H9 (cell line): ENCODE data around the gene ZNF236. TPM values are rescaled to one million over a fixed set of nuclear protein-coding genes. Genes with fewer than 3 reads are reported as not detected.

Experiments
- DNase-seq: peaks from one replicate; pipeline ENCODE4 v3.0.0-alpha.2; 2017
- H2AFZ ChIP-seq: one replicate; pipeline ENCODE4 v1.6.1; 2013; ENCODE audit warnings: mild to moderate bottlenecking, low read length, control low read depth, moderate library complexity
- H2AK5ac ChIP-seq: 2 replicates; pipeline ENCODE4 v1.6.1; 2013; ENCODE audit warnings: low read length, control low read depth, mixed read lengths; ENCODE audit not compliant: insufficient read length
- H2BK120ac ChIP-seq: one replicate; pipeline ENCODE4 v1.6.1; 2013; ENCODE audit warnings: low read depth, mild to moderate bottlenecking, low read length, control low read depth, inconsistent platforms; ENCODE audit not compliant: poor library complexity, severe bottlenecking
- H2BK12ac ChIP-seq: 2 replicates; pipeline ENCODE4 v1.6.1; 2013; ENCODE audit warnings: low read length, control low read depth, mixed read lengths, low read depth; ENCODE audit not compliant: insufficient read length
- H2BK15ac ChIP-seq: 2 replicates; pipeline ENCODE4 v1.6.1; 2013; ENCODE audit warnings: low read depth, low read length, control low read depth
- H2BK20ac ChIP-seq: one replicate; pipeline ENCODE4 v1.6.1; 2013; ENCODE audit warnings: low read depth, mild to moderate bottlenecking, low read length, control low read depth, inconsistent platforms; ENCODE audit not compliant: poor library complexity, severe bottlenecking
- H2BK5ac ChIP-seq: 2 replicates; pipeline ENCODE4 v1.6.1; 2013; ENCODE audit warnings: low read length, control low read depth, mixed read lengths; ENCODE audit not compliant: insufficient read length
- H3K14ac ChIP-seq: 2 replicates; pipeline ENCODE4 v1.6.1; 2013; ENCODE audit warnings: low read length, control low read depth; ENCODE audit not compliant: insufficient read depth
- H3K18ac ChIP-seq: 2 replicates; pipeline ENCODE4 v1.6.1; 2013; ENCODE audit warnings: low read depth, mild to moderate bottlenecking, mixed read lengths, low read length, control low read depth; ENCODE audit not compliant: insufficient read length
- H3K23ac ChIP-seq: 2 replicates; pipeline ENCODE4 v1.6.1; 2013; ENCODE audit warnings: low read length, control low read depth, mixed read lengths, low read depth; ENCODE audit not compliant: insufficient read length
- H3K23me2 ChIP-seq: 2 replicates; pipeline ENCODE4 v1.6.1; 2013; ENCODE audit warnings: low read depth, mild to moderate bottlenecking, mixed read lengths, low read length, control low read depth; ENCODE audit not compliant: insufficient read length, poor library complexity, severe bottlenecking
- H3K27ac ChIP-seq: 2 replicates; pipeline ENCODE4 v1.5.1; 2013; ENCODE audit warnings: low read length, control low read depth, mixed read lengths, low read depth; ENCODE audit not compliant: insufficient read length
- H3K27me3 ChIP-seq: 2 replicates; pipeline ENCODE4 v1.6.1; 2013; ENCODE audit warnings: low read length, control low read depth, inconsistent platforms; ENCODE audit not compliant: insufficient read depth
- H3K4ac ChIP-seq: 2 replicates; pipeline ENCODE4 v1.6.1; 2013; ENCODE audit warnings: low read depth, mild to moderate bottlenecking, control low read depth, inconsistent platforms, low read length, moderate library complexity
- H3K4me1 ChIP-seq: 2 replicates; pipeline ENCODE4 v1.6.1; 2013; ENCODE audit warnings: low read length, control low read depth, inconsistent platforms; ENCODE audit not compliant: insufficient read depth
- H3K4me2 ChIP-seq: 2 replicates; pipeline ENCODE4 v1.6.1; 2013; ENCODE audit warnings: low read length, control low read depth, mixed read lengths; ENCODE audit not compliant: insufficient read length, insufficient read depth
- H3K56ac ChIP-seq: 2 replicates; pipeline ENCODE4 v1.6.1; 2013; ENCODE audit warnings: low read depth, mild to moderate bottlenecking, mixed read lengths, low read length, control low read depth; ENCODE audit not compliant: insufficient read length
- H3K79me1 ChIP-seq: 2 replicates; pipeline ENCODE4 v1.6.1; 2013; ENCODE audit warnings: low read depth, mild to moderate bottlenecking, moderate library complexity, low read length, control low read depth, inconsistent platforms; ENCODE audit not compliant: insufficient read depth, poor library complexity, severe bottlenecking
- H3K79me2 ChIP-seq: 2 replicates; pipeline ENCODE4 v1.6.1; 2013; ENCODE audit warnings: low read length, control low read depth, inconsistent platforms; ENCODE audit not compliant: insufficient read depth
- H3K9ac ChIP-seq: 2 replicates; pipeline ENCODE4 v1.6.1; 2013; ENCODE audit warnings: low read length, control low read depth, mixed read lengths; ENCODE audit not compliant: insufficient read length; ENCODE audit errors: extremely low read depth
- H3K9me3 ChIP-seq: one replicate; pipeline ENCODE4 v1.6.1; 2013; ENCODE audit warnings: low read depth, low read length, inconsistent platforms; ENCODE audit not compliant: control insufficient read depth
- H3T11ph ChIP-seq: one replicate; pipeline ENCODE4 v1.6.1; 2013; ENCODE audit warnings: mild to moderate bottlenecking, low read length, control low read depth, inconsistent platforms
- H4K20me1 ChIP-seq: one replicate; pipeline ENCODE4 v1.6.1; 2013; ENCODE audit not compliant: control insufficient read depth, insufficient read length, insufficient read depth
- H4K5ac ChIP-seq: 2 replicates; pipeline ENCODE4 v1.6.1; 2013; ENCODE audit warnings: low read depth, mild to moderate bottlenecking, mixed read lengths, low read length, control low read depth; ENCODE audit not compliant: insufficient read length
- H4K8ac ChIP-seq: replicated peaks from 2 replicates; pipeline ENCODE4 v1.6.1; 2013; ENCODE audit warnings: low read length, control low read depth, mixed read lengths, low read depth; ENCODE audit not compliant: insufficient read length
- H4K91ac ChIP-seq: 2 replicates; pipeline ENCODE4 v1.6.1; 2013; ENCODE audit warnings: low read depth, mild to moderate bottlenecking, moderate library complexity, mixed read lengths, low read length, control low read depth; ENCODE audit not compliant: insufficient read length
- H3K27ac Mint-ChIP-seq, 3 experiments: 2 replicates in 2 of 3; 3 replicates in 1 of 3; pipeline ENCODE4 v1.8.0; 2020 to 2021; ENCODE audit warnings: mixed read lengths in 3 of 3, mild to moderate bottlenecking in 1 of 3, moderate library complexity in 1 of 3
- H3K27me3 Mint-ChIP-seq: 2 replicates; pipeline ENCODE4 v1.8.0; 2021; ENCODE audit warnings: low read depth, mild to moderate bottlenecking, moderate library complexity, mixed read lengths
- H3K36me3 Mint-ChIP-seq, 3 experiments: 2 replicates in 2 of 3; 3 replicates in 1 of 3; pipeline ENCODE4 v1.8.0; 2020 to 2021; ENCODE audit warnings: low read depth in 3 of 3, mixed read lengths in 3 of 3; ENCODE audit not compliant: insufficient read depth in 1 of 3
- H3K4me1 Mint-ChIP-seq, 2 experiments: 2 replicates each; pipeline ENCODE4 v1.8.0; 2020; ENCODE audit warnings: mixed read lengths in 2 of 2
- H3K4me3 Mint-ChIP-seq, 2 experiments: 2 replicates in 1 of 2; 3 replicates in 1 of 2; pipeline ENCODE4 v1.8.0; 2020 to 2021; ENCODE audit warnings: mild to moderate bottlenecking in 2 of 2, mixed read lengths in 2 of 2, moderate library complexity in 1 of 2
- H3K9me3 Mint-ChIP-seq, 2 experiments: 2 replicates in 1 of 2; 3 replicates in 1 of 2; pipeline ENCODE4 v1.8.0; 2020; ENCODE audit warnings: mild to moderate bottlenecking in 2 of 2, mixed read lengths in 2 of 2, moderate library complexity in 1 of 2
- CTCF ChIP-seq: fragments of 200-600 bp; sonication (generic); conservative IDR thresholded peaks from 3 replicates; pipeline ENCODE4 v1.8.0; 2021; ENCODE audit warnings: antibody characterized with exemption, mild to moderate bottlenecking
- WGBS: extraction: QIAGEN DNeasy Blood & Tissue Kit; methylation state at CpG from one replicate; pipeline ENCODE4 v1.1.7; 2013; ENCODE audit warnings: missing lambda C conversion rate, low lambda C conversion rate, mixed read lengths; ENCODE audit not compliant: insufficient read length; ENCODE audit errors: extremely low coverage; 5-methylcytosine and 5-hydroxymethylcytosine counted together
- total RNA-seq: library from RNA; stranded (reverse); gene quantifications from 2 replicates; pipeline ENCODE4 v1.2.1, GENCODE V29; 2021

ZNF236 gene
- total RNA-seq, 1 experiment from 2014 or later = 16.0 TPM

DNA sequence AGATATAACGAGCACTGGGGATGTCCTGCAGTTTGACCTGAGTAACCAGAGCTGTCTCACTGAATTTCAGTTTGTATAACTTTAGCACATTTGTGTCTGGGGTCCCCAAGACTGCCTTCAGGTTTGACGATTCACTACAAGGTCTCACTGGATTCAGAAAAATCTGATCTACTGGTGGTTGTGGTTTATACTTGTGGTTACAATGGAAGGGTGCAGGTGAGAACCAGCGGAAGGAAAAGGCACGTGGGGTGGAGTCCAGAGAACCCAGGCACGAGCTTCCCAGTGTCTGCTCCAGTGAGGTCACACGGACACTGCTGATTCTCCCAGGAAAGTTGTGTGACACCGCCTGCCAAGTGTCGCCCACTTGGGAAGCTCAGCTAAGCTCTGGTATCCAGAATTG, 126.0 kb downstream of the ZNF236 start:
- H3K4ac ChIP-seq = no peak overlapping the region
- no peak overlapping the region for H3K9ac ChIP-seq
- no peak overlapping the region for H4K91ac ChIP-seq
- H3K27ac Mint-ChIP-seq = no peak overlapping the region
- WGBS = no CpG with 5 or more reads among the region's 8 CpGs
- no peaks in the 10 kb centered on the region for H3K27me3 Mint-ChIP-seq
- no peak overlapping the region for H2BK120ac ChIP-seq
- no peak overlapping the region for H2BK12ac ChIP-seq
- H3K23ac ChIP-seq = no peak overlapping the region
- H3K79me2 ChIP-seq = no peaks in the 10 kb centered on the region
- H2BK5ac ChIP-seq = no peak overlapping the region
- no peaks in the 10 kb centered on the region for H3K9me3 ChIP-seq
- peaks cover 0 to 3% of the 10 kb centered on the region in 2 experiments; a peak in 1 of 4 replicates for H3K4me1 Mint-ChIP-seq
- no peaks in the 10 kb centered on the region for H3K4me1 ChIP-seq
- H3K23me2 ChIP-seq = no peaks in the 10 kb centered on the region
- no peak overlapping the region for H3K4me2 ChIP-seq
- H4K8ac ChIP-seq = no peak overlapping the region
- no peak overlapping the region for H2BK20ac ChIP-seq
- no peak overlapping the region for H3K4me3 Mint-ChIP-seq
- no peaks in the 10 kb centered on the region for H4K20me1 ChIP-seq
- H3K27ac ChIP-seq = no peak overlapping the region
- H3K18ac ChIP-seq = no peak overlapping the region
- H4K5ac ChIP-seq = no peak overlapping the region
- H2AK5ac ChIP-seq = no peak overlapping the region
- no peak for DNase-seq
- peaks cover 3 to 8% of the 10 kb centered on the region in 2 experiments; a peak in 3 of 5 replicates for H3K9me3 Mint-ChIP-seq
- no peak overlapping the region for H2BK15ac ChIP-seq
- H3K27me3 ChIP-seq = no peaks in the 10 kb centered on the region
- no peak overlapping the region for H2AFZ ChIP-seq
- TF ChIP-seq CTCF = no peak
- no peaks in the 10 kb centered on the region for H3K79me1 ChIP-seq
- no peak overlapping the region for H3K56ac ChIP-seq
- H3K14ac ChIP-seq = no peak overlapping the region
- H3K36me3 Mint-ChIP-seq = peaks cover 23 to 48% (median 40%) of the 10 kb centered on the region in 3 experiments
- no peak overlapping the region for H3T11ph ChIP-seq
